ENCODE results near the gene NPFF. TPM values are rescaled to one million over a fixed set of nuclear protein-coding genes. Genes with fewer than 3 reads are reported as not detected.

The NPFF gene
- total RNA-seq, 1 donor from 2014 or later, result not detected

DNA sequence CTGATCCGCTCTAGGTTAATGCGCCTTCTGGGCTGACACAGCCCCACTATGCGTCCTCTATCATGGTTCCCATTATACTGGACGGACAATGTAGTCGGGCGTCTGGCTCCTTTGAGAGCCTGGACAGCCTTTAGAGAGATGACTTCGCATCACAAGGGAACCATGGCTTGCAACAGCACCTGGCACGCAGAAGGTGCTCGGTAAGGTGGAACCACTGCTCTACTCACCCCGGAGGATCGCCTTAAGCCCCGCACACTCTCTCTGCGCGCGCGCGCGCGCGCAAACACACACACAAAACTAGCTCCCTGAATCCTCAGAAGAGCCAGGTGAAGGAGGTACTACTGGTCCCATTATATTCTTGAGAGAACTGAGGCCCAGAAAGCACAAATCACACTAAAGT lies 15.1 kb downstream of the NPFF start:
- H3K27me3 ChIP-seq, result no peaks in the 10 kb centered on the region
- peak overlapping the region; percentile 63 to 73 for H3K4me3 ChIP-seq
- no peaks in the 10 kb centered on the region for H3K9me3 ChIP-seq
- TF ChIP-seq POLR2A (IDR thresholded peaks at IDR 0.05), result no peak
- TF ChIP-seq POLR2AphosphoS5 (IDR thresholded peaks at IDR 0.05; ENCODE audit: insufficient read depth in 1 of 2, low read depth in 1 of 2), result no peak
- TF ChIP-seq, protein P1, sequence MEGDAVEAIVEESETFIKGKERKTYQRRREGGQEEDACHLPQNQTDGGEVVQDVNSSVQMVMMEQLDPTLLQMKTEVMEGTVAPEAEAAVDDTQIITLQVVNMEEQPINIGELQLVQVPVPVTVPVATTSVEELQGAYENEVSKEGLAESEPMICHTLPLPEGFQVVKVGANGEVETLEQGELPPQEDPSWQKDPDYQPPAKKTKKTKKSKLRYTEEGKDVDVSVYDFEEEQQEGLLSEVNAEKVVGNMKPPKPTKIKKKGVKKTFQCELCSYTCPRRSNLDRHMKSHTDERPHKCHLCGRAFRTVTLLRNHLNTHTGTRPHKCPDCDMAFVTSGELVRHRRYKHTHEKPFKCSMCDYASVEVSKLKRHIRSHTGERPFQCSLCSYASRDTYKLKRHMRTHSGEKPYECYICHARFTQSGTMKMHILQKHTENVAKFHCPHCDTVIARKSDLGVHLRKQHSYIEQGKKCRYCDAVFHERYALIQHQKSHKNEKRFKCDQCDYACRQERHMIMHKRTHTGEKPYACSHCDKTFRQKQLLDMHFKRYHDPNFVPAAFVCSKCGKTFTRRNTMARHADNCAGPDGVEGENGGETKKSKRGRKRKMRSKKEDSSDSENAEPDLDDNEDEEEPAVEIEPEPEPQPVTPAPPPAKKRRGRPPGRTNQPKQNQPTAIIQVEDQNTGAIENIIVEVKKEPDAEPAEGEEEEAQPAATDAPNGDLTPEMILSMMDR (IDR thresholded peaks at IDR 0.05), result no peak
- no peak for DNase-seq (ENCODE audit: extremely low spot score in 2 of 2)
- peak overlapping the region; percentile 99 for H3K27ac ChIP-seq
- H3K36me3 ChIP-seq, result no peaks in the 10 kb centered on the region
- H3K4me1 ChIP-seq, result peaks cover 40% of the 10 kb centered on the region
- intact Hi-C loops (cut with DNase I), result no loop called here

DNA sequence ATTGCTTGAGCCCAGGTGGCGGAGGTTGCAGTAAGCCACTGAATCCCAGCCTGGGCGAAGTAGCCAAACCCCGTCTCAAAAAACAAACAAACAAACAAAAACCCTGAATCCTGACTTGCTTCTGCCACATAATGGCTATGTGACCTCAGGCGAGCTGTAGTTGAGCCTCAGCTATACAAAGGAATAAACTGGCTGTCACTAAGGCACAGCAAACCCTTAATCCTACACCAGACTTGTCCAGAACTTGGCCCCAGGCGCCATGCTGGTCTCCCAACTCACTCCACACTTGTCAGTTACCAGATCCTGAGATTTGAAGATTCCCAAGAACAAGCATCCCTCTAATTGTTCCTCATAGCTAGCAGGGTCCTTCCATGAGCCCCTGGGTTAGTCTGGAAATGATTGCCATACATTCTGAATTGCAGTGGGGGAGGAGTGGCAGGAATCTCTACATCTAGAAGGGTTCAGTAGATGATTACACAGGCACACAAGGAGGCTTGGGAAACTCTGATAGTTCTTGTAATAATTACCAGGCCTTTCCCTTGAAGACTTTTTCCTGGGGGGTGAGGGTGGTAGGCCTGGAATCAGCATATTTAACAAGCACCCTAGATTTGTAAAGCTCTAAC lies 17.9 kb downstream of the NPFF start:
- DNase-seq (ENCODE audit: extremely low spot score in 2 of 2), result no peak

DNA sequence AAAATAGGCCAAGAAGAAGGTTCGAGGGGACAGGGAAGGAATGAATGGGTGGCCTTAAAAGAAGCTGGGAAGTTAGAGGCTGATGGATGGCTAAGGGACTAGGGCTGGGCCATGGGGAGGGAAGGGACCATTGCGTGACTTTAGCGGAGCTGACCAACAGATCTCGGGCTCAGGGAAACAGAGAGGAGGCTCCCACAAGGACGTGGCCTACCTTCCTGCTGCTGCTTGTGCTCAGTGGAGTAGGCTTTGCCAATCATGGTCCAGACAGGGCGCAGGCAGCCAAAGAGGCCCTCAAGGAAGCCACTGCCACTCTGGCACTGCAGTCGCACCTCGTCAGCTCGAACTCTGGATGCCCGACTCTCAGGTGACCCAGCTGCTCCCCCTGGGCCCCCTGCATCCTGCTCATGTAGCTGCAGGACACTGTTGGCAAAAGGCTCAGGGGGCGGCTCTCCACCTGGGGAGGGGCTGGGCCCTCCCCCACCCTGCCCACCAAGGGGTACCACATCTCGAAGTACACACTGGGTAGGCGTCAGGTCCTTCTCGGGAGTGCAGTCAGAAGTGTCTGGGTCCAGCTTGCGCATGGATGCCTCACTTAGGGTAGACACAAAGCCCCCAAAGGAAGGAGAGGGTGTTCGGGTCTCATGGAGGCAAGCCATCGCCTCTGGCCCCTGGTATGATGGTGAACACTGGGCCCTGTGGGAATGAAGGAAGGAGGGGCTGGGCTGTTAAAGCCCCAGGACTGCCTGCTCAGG lies 20.4 kb downstream of the NPFF start:
- H3K9me3 ChIP-seq, result no peaks in the 10 kb centered on the region
- TF ChIP-seq POLR2AphosphoS5 (IDR thresholded peaks at IDR 0.05; ENCODE audit: insufficient read depth in 1 of 2, low read depth in 1 of 2) (no peak), POLR2A (IDR thresholded peaks at IDR 0.05) (no peak)
- TF ChIP-seq, protein P1 (IDR thresholded peaks at IDR 0.05), result no peak
- H3K4me3 ChIP-seq, result no peak overlapping the region
- no peak for DNase-seq (ENCODE audit: extremely low spot score in 2 of 2)
- peaks cover 21% of the 10 kb centered on the region for H3K4me1 ChIP-seq
- H3K36me3 ChIP-seq, result peaks cover 0 to 34% of the 10 kb centered on the region in 2 donors
- H3K27me3 ChIP-seq, result no peaks in the 10 kb centered on the region
- intact Hi-C loops (cut with DNase I), result no loop called here
- H3K27ac ChIP-seq, result no peak overlapping the region

More for the DNA sequence above, 17.9 kb downstream of the NPFF start:
- TF ChIP-seq POLR2A (IDR thresholded peaks at IDR 0.05) (no peak), POLR2AphosphoS5 (IDR thresholded peaks at IDR 0.05; ENCODE audit: insufficient read depth in 1 of 2, low read depth in 1 of 2) (no peak)
- TF ChIP-seq, protein P1 (IDR thresholded peaks at IDR 0.05), result no peak
- intact Hi-C loops (cut with DNase I), result no loop called here
- H3K9me3 ChIP-seq, result no peaks in the 10 kb centered on the region
- peaks cover 0 to 17% of the 10 kb centered on the region in 2 donors for H3K36me3 ChIP-seq
- peaks cover 24% of the 10 kb centered on the region for H3K4me1 ChIP-seq
- no peak overlapping the region for H3K4me3 ChIP-seq
- no peak overlapping the region for H3K27ac ChIP-seq
- no peaks in the 10 kb centered on the region for H3K27me3 ChIP-seq

DNA sequence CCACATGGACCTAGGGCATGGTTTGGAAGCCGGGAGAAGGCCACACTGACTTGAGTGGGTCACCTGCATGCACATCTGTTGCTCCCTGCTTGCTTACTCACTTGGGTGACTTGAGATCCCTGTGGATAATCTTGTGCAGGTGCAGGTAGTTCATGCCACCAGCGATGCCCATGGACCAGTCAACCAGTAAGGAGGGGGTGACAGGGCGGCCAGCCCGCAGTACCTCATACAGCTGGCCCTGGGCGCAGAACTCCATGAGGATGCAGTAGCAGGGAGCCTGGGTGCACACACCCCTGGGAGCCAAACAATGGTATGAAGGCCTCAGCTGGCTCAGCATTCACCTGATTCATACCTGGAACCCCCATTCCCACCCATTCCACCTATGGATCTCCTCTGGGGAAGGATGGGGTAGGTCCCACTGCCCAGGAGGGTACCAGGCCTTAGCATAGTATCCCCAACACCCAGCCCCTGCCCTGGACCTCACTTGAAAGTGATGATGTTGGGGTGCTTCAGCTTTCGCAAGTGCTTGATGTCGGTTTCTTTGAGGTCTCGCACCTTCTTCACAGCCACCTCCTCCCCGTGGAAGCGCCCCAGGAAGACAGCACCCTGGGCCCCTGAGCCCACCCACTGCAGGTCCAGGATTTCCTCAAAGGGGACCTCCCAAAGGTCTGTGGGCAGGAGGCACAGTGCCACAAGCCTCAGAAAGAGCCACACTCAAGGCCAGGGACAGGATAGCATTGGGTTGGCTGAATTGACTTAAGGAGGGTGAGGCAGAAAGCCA lies 21.1 kb downstream of the NPFF start:
- DNase-seq (ENCODE audit: extremely low spot score in 2 of 2), result no peak
- Histone ChIP-seq H3K4me3 (no peak overlapping the region), H3K4me1 (peaks cover 24% of the 10 kb centered on the region), H3K27ac (no peak overlapping the region), H3K36me3 (peaks cover 0 to 42% of the 10 kb centered on the region in 2 donors), H3K27me3 (no peaks in the 10 kb centered on the region), H3K9me3 (no peaks in the 10 kb centered on the region)
- intact Hi-C loops (cut with DNase I), result no loop called here
- TF ChIP-seq, protein P1 (IDR thresholded peaks at IDR 0.05), result no peak
- no peak for TF ChIP-seq POLR2A (IDR thresholded peaks at IDR 0.05)
- TF ChIP-seq POLR2AphosphoS5 (IDR thresholded peaks at IDR 0.05; ENCODE audit: insufficient read depth in 1 of 2, low read depth in 1 of 2), result no peak
